Type B pancreatic cell (in vitro differentiated cells): ENCODE data around the gene DNAH8. TPM values are rescaled to one million over a fixed set of nuclear protein-coding genes. Genes with fewer than 3 reads are reported as not detected.
A peak's percentile ranks its signal among the peaks of the same experiment; 100 is the strongest.

Experiments used
- DNase-seq: peaks from one replicate; pipeline ENCODE4 v3.0.0; 2021; ENCODE audit warnings: mixed read lengths; ENCODE audit not compliant: unreplicated experiment; ENCODE audit errors: extremely low spot score
- H3K27ac Mint-ChIP-seq: 2 replicates; pipeline ENCODE4 v1.8.0; 2021; ENCODE audit warnings: mild to moderate bottlenecking, mixed read lengths
- H3K27me3 Mint-ChIP-seq: 2 replicates; pipeline ENCODE4 v1.8.0; 2021; ENCODE audit warnings: mixed read lengths
- H3K36me3 Mint-ChIP-seq: 2 replicates; pipeline ENCODE4 v1.8.0; 2021; ENCODE audit warnings: mixed read lengths
- H3K4me1 Mint-ChIP-seq: one replicate; pipeline ENCODE4 v1.8.0; 2021; ENCODE audit warnings: mixed read lengths; ENCODE audit not compliant: unreplicated experiment
- H3K4me3 Mint-ChIP-seq: 2 replicates; pipeline ENCODE4 v1.8.0; 2021; ENCODE audit warnings: mild to moderate bottlenecking, mixed read lengths
- H3K9me3 Mint-ChIP-seq: 2 replicates; pipeline ENCODE4 v1.8.0; 2021; ENCODE audit warnings: mixed read lengths
- CTCF ChIP-seq: fragments of 200-600 bp; sonication (generic); conservative IDR thresholded peaks from 2 replicates; pipeline ENCODE4 v1.5.0; 2021; ENCODE audit warnings: antibody characterized with exemption, mild to moderate bottlenecking
- total RNA-seq: library from RNA; stranded (reverse); gene quantifications from 2 replicates; pipeline ENCODE4 v1.2.1, GENCODE V29; 2021; ENCODE audit warnings: low replicate concordance

The DNAH8 gene
- total RNA-seq, 1 donor from 2014 or later, result 0.05 TPM

GRCh38 chr6:38975621-38976049, 260.5 kb downstream of the DNAH8 start:
- Mint-ChIP-seq H3K27ac (peak overlapping the region; percentile 57), H3K36me3 (no peaks in the 10 kb centered on the region), H3K4me1 (peaks cover 8% of the 10 kb centered on the region), H3K9me3 (no peaks in the 10 kb centered on the region), H3K27me3 (peaks cover 45% of the 10 kb centered on the region), H3K4me3 (peak overlapping the region; percentile 6)
- no peak for DNase-seq
- no peak for TF ChIP-seq CTCF

DNA sequence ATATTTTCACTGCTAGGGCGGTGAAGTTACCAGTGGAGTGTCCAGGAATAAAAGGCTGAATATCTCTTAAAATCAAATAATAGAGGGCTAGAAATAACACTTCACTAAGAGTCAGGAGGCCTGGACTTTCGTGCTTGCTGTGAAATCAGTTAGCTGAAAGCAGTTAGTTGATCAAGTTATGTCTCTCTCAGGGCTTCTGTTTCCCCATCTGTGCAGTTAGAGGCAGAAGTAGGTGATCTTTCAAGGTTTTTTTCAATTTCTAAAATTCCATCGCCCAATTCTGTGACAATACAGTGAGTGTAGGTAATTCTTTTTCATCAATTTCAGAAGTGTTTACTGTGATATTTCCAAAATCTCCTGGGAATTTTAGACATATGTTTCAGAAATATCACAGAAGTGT, 260.9 kb downstream of the DNAH8 start:
- Mint-ChIP-seq H3K4me1 (peaks cover 8% of the 10 kb centered on the region), H3K27me3 (peaks cover 44% of the 10 kb centered on the region), H3K4me3 (no peak overlapping the region), H3K36me3 (no peaks in the 10 kb centered on the region), H3K9me3 (no peaks in the 10 kb centered on the region), H3K27ac (peak overlapping the region; percentile 57)
- TF ChIP-seq CTCF, result no peak
- DNase-seq, result no peak

DNA sequence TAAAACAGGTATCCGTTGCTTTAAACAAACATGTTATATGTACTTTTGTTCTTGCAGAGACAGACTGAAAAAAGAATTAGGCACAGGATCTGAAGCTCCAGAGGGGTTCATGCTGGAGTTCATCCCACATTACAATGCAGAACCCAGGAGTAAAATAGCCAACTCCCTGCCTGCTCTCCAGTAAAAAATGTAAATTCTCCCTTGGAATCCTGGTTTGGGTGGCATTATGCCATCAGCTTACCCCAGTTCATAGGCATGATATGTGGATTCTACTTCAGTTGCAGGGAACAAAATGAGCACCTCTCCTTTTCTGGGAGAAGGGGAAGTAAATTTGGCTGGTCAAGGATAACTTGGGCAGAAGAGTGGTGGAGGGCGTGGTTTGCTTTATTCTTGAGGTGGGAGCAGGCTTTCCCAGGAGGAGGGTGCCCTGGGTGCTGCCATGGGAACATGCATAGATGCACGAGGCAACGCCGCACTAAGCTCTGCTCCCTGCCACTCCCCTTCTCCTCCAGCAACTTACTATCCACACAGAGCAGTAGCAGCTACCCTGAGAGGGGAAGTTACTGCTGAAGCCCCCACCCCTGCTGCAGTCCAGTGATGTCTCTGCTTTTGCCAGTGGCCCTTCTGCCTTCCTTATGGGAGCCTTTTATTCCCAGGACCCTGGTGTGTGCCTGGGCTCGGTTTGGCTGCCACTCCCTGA, 261.8 kb downstream of the DNAH8 start:
- Mint-ChIP-seq H3K4me1 (peaks cover 8% of the 10 kb centered on the region), H3K27me3 (peaks cover 42% of the 10 kb centered on the region), H3K36me3 (no peaks in the 10 kb centered on the region), H3K4me3 (no peak overlapping the region), H3K9me3 (no peaks in the 10 kb centered on the region), H3K27ac (no peak overlapping the region)
- TF ChIP-seq CTCF, result no peak
- no peak for DNase-seq

GRCh38 chr6:38978139-38978704, 263.1 kb downstream of the DNAH8 start:
- H3K4me1 Mint-ChIP-seq, result peaks cover 8% of the 10 kb centered on the region

DNA sequence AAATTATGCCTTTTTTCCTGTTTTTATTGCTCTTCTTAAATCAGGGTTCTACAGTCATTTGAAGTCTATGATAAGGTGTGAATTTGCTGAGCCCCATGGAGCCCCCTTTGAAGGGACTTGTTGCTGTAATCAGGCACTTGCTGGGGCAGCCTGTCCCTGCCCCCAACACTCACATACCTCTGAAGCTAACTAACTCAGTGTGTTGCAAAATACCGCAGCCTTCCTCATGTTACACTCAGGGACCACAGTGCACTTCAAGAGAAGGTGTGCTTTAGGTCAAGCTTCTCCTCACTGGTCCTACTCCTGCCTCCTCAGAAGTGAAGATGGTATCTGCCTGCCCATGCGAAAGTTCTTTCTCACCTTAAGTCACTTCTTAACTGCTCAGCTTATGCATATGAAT, 267.4 kb downstream of the DNAH8 start:
- DNase-seq, result no peak
- no peak for TF ChIP-seq CTCF
- no peak overlapping the region for H3K4me3 Mint-ChIP-seq
- H3K27me3 Mint-ChIP-seq, result peaks cover 12% of the 10 kb centered on the region
- no peaks in the 10 kb centered on the region for H3K36me3 Mint-ChIP-seq
- H3K9me3 Mint-ChIP-seq, result no peaks in the 10 kb centered on the region
- no peak overlapping the region for H3K27ac Mint-ChIP-seq
- H3K4me1 Mint-ChIP-seq, result no peaks in the 10 kb centered on the region

More at GRCh38 chr6:38978139-38978704, 263.1 kb downstream of the DNAH8 start:
- H3K27ac Mint-ChIP-seq, result no peak overlapping the region
- no peaks in the 10 kb centered on the region for H3K9me3 Mint-ChIP-seq
- H3K36me3 Mint-ChIP-seq, result no peaks in the 10 kb centered on the region
- DNase-seq, result no peak
- H3K27me3 Mint-ChIP-seq, result peaks cover 36% of the 10 kb centered on the region
- TF ChIP-seq CTCF, result no peak
- H3K4me3 Mint-ChIP-seq, result no peak overlapping the region
